ENCODE results near the gene GYG2.
"Not testable (repeated sequence)": the region's sequence is repeated elsewhere in the genome, so short reads cannot be mapped to it uniquely, and the experiment has no call there.

GYG2 gene

GRCh38 chrX:2828344-2828958 lies at the start of gene GYG2:
GYG2 (plus strand) TSS chrX:2828930; CDS start chrX:2830189, 1,259 bp downstream.
- no peak for DNase-seq

DNA sequence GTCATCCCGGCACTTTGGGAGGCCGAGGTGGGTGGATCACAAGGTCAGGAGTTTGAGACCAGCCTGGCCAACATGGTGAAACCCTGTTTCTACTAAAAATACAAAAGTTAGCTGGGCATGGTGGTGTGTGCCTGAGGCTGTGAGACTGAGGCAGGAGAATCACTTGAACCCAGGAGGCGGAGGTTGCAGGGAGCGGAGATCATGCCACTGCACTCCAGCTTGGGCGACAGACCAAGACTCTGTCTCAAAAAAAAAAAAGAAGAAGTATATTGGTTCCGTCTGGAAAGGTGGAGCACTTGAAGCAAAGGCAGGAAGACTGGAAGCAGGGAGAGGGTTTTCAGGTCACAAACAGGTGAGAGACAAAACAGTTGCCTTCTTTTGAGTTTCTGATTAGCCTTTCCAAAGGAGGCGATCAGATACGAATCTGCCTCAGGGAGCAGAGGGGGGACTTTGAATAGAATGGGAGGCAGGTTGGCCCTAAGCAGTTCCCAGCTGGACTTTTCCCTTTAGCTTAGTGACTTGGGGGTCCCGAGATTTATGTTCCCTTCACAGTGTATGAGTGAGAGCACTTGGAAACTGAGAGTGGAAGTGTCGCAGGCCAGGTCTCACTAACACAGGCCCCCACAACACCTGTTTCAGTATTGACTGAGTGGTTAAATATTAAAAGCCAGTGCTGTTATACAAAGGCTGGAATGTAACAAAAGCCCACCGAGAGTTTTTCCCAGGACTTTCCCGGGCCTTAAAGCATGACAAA lies 48.1 kb upstream of the GYG2 start:
- DNase-seq, result not testable (repeated sequence)

GRCh38 chrX:2781226-2781571 lies 47.5 kb upstream of the GYG2 start:
- DNase-seq, result no peak

DNA sequence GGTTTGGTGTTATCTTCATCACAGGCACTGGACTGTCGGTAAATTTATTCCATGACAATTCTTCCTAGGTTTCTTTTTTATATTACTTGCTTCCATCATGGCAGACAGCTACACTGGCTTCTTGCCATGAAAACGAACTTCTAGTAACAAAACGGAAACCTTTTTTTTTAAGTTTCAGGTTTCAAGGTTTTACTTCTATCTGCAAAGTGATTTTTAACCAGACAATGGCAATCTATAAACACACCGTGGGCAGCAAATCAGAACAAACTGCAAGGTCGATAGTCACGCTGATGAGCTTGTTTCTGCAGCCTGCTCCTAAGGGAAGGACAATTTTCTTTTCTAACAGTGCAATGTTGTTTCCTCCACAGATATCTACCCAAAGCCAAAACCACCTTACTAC lies 47.0 kb upstream of the GYG2 start:
- DNase-seq, result peak in 1 of 2 experiments; percentile 19

GRCh38 chrX:2782171-2782570 lies 46.6 kb upstream of the GYG2 start:
- DNase-seq, result no peak

DNA sequence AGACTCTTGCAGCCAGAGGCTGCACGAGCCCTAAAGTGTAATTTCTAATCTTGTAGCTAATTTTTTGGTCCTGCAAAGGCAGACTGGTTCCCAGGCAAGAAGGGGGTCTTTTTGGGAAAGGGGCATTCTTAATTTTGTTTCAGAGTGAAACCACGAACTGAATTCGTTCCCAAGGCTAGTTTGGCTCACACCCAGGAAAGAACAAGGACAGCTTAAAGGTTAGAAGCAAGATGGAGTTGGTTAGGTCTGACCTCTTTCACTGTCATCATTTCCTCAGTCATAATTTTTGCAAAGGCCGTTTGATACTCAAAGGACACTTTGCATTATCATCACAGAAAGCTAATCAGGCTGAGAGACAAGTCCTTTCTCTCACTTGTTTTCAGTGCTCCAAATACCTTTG lies 46.0 kb upstream of the GYG2 start:
- DNase-seq, result no peak

GRCh38 chrX:2784026-2784425 lies 44.7 kb upstream of the GYG2 start:
- DNase-seq, result no peak

- no peak for DNase-seq
Observed at GRCh38 chrX:2785538-2785937, 43.2 kb upstream of the GYG2 start.

- no peak for DNase-seq
Observed at GRCh38 chrX:2788980-2789379, 39.8 kb upstream of the GYG2 start.

DNA sequence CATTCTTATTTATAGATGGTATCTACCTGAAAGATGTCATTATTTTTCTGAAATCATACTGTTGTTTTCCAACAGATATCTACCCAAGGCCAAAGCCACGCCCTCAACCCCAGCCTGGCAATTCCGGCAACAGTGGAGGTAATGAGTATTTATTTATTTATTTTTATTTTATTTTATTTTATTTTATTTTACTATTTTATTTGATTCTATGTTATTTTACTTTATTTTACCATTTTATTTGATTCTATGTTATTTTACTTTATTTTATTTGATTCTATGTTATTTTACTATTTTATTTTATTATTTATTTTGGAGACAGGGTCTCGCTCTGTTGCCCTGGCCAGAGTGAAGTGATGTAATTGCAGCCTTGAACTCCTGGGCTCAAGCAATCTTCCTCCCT lies 39.2 kb upstream of the GYG2 start:
- DNase-seq, result no peak

DNA sequence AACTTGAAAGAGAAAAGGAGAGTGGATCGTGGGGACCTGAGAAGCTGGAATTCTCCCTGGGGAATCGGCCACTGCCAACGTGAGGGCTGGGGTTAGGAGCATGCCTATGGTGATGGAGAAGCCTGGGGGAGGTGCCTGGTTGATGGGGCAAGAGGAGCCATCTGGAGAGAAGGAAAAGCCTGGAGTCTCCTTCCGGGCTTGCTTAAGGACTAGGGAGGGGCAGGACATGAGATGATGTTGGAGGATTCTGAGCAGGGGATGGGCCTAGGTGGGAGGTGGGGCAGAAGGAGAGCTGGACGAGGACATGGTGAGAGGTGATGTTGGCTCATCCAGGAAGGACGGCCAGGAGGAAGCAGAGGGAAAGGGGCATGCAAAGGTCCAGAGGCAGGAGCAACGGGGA lies 35.0 kb upstream of the GYG2 start:
- DNase-seq, result no peak

DNA sequence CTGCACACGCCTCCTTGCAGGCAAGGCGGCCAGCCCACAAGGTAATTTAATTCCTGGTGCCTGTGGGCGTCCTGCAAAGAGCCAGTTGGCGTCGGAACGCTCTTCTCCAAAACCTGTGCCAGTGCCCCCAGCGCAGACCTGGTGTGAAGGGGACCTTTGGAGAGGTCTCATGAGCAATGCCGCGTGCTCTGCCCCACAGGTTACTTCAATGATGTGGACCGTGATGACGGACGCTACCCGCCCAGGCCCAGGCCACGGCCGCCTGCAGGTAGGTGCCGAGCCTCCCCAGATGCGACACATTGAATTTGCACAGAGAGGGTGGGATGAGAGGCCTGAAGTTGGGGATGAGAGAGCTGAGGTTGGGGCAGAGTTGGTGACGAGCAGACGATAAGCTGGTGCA lies 34.4 kb upstream of the GYG2 start:
- no peak for DNase-seq

DNA sequence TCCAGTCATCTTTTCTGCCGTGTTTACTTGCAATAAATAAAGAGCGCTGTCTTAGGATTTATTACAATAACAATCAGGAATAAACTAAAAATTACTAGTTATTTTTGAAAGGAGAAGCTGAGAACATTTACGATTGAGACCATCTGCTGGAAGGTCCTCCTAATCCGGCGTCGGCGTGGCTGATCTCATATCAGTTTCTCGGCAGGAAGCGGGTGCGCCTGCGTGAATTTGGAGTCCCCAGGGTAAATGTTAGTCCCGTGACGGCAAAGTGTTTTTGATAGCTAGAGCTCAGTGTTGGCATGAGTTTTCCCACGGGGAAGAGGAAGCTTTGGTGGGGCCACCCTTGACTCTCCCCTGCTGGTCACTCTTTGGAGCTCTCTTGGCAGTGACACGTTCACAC lies 31.9 kb upstream of the GYG2 start:
- DNase-seq, result not testable (repeated sequence)

DNA sequence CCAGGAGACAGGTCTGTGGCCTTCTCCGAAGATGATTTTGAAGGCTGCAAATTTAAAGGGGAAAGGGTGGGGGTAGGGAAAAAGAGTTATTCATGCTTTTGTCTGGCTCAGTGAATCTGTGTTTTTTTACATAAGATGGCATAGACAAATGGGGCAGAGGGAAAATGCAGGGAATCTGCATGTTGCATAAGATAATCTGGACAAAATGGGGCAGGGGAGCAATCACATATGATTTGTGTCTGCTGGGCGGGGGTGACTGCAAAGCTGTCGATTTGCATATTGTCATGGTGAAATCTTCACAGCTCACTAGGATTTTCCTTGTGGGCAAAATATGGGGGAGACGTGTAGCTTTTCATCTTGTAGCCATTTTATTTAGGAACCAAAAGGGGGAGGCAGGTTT lies 29.4 kb upstream of the GYG2 start:
- DNase-seq, result no peak

- not testable (repeated sequence) for DNase-seq
Observed at GRCh38 chrX:2799980-2800379, 28.8 kb upstream of the GYG2 start.

GRCh38 chrX:2801223-2801622 lies 27.5 kb upstream of the GYG2 start:
- no peak for DNase-seq

GRCh38 chrX:2802376-2803090 lies 26.2 kb upstream of the GYG2 start:
- not testable (repeated sequence) for DNase-seq

DNA sequence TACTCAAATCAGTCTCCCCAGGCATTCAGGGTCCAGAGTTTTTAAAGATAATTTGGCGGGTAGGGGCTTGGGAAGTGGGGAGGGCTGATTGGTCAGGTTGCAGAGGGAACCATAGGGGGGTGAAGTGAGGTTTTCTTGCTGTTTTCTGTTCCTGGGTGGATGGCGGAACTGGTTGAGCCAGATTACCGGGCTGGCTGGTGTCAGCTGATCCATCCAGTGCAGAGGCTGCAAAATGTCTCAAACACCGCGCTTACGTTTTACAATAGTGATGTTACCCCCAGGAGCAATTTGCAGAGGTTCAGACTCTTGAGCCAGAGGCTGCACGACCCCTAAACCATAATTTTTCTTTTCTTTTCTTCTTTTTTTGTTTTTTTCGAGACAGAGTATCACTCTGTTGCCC lies 25.2 kb upstream of the GYG2 start:
- not testable (repeated sequence) for DNase-seq

DNA sequence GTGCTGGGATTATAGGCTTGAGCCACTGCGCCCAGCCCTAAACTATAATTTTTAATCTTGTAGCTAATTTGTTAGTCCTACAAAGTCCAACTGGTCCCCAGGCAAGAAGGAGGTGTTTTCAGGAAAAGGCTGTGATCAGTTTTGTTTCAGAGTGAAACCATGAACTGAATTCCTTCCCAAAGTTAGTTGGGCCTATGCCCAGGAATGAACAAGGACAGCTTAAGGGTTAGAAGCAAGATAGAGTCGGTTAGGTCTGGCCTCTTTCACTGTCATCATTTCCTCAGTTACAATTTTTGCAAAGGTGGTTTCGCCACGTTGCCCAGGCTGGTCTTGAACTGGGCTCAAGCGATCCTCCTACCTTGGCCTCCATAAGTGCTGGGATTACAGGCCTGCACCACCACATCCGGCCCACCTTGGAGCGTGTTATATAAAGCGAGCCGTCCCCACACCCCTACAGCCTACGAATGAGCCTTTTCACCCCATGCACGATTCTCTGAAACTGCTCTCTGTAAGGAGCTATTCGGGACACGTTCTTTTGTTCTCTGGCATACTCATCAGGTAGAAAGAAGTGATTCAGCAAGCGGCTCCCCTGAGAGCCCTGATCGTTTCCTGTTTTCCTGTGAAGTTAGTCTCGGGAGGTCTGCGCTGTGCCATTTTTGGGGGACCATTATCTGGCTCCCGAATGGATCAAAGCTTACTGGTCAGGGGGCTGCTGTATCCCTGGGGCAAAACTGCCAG lies 24.5 kb upstream of the GYG2 start:
- not testable (repeated sequence) for DNase-seq

DNA sequence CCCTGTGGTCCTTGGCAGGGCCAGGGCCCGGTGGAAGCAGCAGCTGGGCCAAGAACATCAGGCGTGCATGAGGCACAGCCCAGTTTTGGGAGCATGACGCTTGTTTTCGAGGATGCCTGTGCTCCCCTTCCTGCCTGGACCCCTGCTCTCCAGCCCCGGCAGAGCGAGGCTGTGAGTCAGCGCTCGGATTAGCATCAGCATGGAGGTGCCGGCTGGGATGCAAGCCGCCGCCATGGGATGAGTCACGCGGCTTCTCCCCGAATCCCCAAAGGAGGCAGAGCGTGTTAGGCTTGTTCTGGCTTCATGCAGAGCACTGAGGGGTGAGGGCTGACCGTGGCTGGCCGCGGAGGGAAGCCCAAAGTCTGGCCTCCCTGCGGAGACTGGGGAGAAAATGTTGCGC lies 23.9 kb upstream of the GYG2 start:
- DNase-seq, result not testable (repeated sequence)

GRCh38 chrX:2811271-2811670 lies 17.5 kb upstream of the GYG2 start:
- no peak for DNase-seq

DNA sequence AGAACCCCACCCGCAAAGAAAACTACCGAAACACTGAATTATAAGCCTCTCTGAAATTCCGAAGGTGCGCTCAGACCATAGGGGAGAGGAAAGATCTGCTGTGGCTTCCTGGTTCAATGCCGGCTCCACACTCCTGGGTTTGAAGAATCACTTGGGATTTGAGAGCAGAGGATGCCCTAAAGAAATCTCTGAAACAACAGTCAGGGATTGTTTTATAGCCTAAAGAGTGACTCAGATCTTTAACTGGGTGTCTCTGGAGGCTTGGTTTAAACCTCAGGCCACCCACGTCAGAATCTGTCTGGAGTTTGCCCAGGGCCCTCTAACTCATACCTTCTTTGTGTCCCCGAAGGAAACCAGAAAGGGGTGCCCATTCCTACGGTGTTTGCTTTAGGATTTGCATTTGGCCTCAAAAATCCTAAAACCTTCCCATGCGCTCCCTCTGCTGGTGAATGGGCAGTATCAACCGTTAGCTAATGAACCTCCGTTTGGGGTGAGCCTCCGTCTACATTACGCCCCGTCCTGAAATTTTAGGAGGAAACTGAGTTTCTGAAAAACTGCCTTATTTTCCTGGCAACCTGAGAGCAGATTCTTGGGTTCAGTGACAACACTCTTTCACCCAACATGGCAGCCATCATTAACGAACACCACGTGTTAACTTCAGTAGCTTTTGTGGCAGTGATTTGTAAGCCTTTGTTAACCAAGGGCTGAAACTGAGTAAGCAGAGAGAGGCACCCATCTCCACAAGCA lies 16.4 kb upstream of the GYG2 start:
- peak; percentile 60 to 67 for DNase-seq

DNA sequence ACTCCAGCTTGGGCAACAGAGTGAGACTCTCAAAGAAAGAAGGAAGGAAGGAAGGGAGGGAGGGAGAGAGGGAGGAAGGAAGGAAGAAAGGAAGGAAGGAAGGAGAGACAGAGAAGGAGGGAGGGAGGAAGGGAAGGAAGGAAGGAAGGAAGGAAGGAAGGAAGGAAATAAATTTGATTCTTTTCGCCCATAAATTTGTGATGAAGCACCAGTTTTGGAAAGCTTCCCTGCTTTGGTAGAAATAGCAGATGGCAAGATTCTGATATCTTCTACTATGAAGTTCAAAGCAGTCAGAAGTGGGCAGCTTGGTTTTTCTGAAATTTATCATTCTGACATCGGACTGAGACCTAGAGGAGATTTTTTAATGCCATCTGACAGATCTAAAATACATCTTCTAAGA lies 11.7 kb upstream of the GYG2 start:
- DNase-seq, result no peak
